NCI-H1436 treated with DMSO at 0.1 percent for 48 hours (cell line): ENCODE data around the gene CERK.
"Not testable (repeated sequence)": the region's sequence is repeated elsewhere in the genome, so short reads cannot be mapped to it uniquely, and the experiment has no call there.

ENCODE experiments used
- DNase-seq: peaks from one replicate; lab custom pipeline; 2025; lab: John Stamatoyannopoulos, UW

Gene CERK, protein sequence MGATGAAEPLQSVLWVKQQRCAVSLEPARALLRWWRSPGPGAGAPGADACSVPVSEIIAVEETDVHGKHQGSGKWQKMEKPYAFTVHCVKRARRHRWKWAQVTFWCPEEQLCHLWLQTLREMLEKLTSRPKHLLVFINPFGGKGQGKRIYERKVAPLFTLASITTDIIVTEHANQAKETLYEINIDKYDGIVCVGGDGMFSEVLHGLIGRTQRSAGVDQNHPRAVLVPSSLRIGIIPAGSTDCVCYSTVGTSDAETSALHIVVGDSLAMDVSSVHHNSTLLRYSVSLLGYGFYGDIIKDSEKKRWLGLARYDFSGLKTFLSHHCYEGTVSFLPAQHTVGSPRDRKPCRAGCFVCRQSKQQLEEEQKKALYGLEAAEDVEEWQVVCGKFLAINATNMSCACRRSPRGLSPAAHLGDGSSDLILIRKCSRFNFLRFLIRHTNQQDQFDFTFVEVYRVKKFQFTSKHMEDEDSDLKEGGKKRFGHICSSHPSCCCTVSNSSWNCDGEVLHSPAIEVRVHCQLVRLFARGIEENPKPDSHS

DNA sequence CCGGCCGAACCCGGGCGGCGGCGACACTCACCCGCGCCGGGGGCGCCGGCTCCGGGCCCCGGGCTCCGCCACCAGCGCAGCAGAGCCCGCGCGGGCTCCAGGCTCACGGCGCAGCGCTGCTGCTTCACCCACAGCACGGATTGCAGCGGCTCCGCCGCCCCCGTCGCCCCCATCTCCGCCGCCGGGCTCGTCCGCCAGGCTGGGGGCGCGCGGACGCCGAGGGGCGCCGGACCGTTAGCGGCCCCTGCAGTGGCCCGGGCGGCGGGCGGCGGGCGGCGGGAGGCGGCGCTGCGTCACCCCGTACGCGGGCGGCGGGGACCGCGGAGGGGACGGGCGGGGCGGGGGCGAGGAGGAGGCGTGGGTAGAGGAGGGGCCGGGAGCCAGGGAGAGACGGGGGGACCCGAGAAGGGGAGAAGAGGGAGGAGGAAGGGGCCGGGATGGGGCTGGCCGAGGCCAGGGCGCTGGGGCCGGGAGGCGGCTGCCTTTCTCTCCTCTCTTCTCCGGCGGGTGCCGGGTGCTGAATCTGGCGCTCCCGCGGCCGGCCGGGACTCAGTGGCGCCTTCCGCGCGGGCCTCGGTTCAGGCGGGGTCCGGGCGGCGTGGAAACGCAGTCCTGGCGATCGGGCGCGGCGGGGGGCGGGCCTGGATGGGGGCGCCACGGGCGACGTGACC lies at the start of gene CERK:
Gene CERK (minus strand): TSS at position 277 of the 671 bp plus-strand sequence. CDS start 104 bp downstream, at position 173.
- DNase-seq, result no peak

DNA sequence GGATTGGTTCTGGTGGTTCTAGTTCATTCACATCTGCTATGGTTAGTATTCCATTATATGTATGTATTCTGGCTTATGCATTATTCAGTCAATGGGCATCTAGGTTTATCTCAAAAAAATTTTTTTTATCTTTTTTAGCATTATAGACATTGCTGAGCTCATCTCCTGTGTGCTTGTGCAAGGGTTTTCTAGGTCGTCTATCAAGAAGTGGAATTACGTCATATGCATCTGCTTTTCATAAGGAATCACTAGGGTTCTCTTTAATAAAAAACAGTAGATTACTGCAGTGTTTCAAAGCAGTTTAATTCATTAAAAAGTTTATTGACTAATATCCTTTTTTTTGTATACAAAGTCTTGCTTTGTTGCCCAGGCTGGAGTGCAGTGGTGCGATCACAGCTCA lies 45.7 kb upstream of the CERK start:
- DNase-seq, result no peak

DNA sequence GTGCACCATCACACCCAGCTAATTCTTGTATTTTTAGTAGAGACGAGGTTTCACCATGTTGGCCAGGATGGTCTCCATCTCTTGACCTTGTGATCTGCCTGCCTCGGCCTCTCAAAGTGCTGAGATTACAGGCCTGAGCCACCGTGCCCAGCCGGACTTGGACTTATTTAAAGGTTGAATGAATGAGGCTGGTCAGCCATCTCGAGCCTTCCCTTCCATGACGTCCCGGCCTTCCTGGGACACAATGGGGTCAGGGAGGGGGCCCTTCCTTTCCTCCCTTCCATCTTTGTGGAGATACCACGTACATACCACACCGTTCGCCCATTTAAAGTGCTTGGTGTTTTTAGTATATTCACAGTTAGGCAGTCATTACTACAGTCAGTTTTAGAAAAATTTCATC lies 44.1 kb upstream of the CERK start:
- not testable (repeated sequence) for DNase-seq

DNA sequence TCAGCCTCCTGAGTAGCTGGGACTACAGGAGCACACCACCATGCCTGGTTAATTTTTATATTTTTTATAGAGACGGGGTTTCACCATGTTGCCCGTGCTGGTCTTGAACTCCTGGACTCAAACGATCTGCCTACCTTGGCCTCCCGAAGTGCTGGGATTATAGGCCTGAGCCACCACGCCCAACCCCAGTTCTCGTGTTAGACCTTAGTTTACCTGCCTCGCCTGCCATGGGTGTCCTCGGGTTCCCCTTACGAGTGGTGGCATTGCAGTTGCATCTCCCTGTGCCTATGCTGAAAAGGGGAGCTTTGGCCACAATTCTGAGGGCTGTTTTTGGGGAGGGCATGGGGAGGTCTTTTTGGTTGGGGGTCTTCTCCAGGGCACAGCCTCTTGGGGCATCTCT lies 43.2 kb upstream of the CERK start:
- no peak for DNase-seq

DNA sequence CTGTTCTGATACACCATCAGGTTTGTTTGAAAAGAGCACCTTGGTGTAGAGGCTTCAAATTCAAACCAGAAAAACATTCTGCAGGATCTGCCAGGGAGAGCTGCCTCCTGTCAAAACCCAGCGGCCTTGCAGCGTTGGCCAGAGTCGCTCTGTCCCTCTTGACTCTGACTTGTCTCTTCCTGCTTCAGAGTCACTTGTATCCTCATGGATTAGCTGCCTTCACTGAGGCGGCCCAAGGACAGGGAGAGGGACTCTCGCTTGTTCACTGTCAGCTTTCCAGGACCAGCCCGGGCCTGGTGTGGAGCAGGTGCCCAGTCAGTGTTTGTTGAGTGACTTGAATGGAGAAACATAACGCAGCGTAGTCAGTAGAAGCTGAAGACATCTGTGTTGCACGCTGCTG lies 42.4 kb upstream of the CERK start:
- no peak for DNase-seq

DNA sequence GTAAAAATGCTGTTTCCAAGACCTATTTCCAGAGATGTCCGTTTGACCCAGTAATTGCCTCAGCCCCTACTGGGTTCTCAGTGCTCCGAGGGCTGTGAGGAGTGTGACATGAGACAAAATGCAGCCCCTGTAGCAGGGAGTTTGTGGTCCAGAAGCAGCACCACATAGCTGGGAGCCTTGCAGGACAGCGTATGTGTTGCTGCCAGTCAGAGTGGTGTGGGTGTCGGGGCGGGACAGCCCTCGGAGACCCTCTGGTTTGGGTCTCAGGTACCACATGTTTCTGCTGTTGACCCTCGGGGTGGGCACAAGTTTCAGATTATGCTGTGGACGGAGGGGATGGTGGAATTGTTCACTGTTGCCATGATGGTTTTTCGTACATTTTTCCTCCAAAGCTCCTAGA lies 41.6 kb upstream of the CERK start:
- no peak for DNase-seq

DNA sequence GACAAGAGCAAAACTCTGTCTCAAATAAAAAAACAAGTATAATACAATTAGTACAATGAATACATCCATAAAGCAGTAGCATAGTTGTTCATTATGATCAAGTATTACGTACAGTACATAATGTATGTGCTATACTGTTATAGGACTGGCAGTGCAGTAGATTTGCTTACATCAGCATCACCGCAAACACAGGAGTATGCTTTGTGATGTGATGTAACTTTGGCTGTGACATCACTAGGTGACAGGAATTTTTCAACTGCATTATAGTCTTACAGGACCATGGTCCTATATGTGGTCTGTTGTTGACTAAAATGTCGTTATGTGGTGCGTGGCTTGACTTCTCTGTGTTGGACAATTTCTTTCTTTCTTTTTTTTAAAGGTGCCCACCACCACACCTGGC lies 41.0 kb upstream of the CERK start:
- no peak for DNase-seq

DNA sequence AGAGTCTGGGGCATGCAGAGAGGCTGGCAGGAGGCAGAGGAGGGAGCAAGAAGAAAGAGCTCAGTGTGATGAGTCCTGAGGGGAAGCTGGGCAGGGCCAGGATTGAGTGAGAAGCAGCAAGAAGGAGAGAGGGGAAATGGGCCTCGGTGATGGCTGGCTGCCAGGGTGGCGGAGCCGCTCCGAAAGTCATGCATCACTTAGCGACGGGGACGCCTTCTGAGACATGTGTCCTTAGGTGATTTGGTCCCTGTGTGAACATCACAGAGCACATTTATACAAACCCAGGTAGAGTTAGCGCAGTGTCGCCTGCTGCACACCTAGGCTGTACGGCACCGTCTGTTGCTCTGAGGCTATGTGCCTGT lies 39.5 kb upstream of the CERK start:
- no peak for DNase-seq

DNA sequence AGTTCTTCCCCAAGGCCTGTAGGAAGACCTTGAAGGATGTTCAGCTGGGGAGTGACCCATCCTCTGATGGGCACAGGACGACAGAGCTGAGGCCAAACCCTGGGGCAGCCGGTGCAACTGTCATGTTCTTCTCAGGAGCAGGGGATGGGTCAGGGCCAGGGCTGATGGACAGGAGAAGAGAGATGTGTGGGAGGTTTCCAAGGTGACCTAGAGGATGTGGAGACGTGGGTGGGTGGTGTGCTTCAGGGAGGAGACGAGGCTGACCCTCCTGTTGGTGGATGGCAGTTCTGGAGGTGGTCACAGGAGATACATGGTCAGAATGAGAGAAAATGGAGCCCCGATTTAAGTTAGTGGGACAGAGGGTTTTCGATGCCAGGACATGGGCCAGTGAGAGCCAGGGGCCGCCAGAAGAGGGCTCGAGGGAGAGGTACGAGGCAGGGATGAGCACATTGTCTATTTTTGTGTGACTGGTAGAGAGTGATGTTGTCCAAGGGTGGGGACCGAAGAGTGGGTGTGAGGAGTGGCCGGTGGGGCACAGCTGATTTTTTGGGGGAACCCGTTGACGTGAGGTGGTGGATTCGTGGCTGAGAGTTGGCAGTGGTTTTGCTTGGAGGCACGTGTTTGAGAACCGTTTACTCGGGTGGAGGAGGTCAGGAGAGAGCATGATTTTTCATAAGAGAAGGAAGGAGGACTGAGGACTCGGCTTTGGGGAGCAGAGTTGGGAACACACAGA lies 39.0 kb upstream of the CERK start:
- no peak for DNase-seq

DNA sequence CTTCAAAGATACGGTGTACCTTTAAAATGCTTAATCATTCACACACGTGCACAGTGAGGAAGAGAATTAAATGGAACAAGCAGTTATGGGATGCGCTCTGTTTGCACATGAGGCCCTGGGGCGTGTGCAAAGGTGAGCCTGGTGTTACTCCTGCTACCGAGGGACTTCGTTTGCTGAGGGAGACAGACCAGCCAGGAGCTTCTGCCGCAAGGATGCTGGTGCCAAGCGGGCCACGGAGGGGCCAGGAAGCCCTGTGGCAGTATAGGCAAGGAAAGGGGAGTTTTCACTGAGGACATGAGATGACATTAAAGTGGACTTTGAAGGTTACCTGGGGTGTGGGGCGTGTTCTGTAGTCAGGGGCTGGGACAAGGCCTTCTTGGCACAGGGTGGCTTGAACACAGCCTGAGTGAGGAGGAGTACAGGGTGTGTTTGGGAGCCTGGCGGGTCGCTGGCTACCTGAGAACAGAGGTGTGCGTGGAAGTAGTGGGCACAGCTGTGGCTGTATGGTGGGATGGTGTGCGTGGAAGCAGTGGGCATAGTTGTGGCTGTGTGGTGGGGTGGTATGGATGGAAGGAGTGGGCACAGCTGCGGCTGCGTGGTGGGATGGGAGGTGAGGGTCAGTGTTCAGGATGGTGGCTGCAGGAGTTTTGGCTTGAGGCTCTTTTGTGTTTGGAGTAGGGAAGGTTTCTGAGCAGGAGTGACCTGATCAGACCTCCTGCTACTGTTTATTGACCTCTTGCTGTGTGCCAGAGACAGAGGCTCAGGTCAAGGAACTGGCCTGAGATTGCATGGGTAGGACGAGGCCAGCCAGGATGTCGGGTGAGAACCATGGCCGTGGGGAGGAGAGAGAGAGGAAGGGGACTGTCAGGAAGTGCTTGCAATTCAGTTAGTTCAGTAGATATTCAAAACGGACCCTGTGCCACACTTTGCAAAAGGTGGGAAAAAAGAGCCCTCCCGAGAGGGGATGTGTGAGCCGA lies 38.1 kb upstream of the CERK start:
- DNase-seq, result no peak

DNA sequence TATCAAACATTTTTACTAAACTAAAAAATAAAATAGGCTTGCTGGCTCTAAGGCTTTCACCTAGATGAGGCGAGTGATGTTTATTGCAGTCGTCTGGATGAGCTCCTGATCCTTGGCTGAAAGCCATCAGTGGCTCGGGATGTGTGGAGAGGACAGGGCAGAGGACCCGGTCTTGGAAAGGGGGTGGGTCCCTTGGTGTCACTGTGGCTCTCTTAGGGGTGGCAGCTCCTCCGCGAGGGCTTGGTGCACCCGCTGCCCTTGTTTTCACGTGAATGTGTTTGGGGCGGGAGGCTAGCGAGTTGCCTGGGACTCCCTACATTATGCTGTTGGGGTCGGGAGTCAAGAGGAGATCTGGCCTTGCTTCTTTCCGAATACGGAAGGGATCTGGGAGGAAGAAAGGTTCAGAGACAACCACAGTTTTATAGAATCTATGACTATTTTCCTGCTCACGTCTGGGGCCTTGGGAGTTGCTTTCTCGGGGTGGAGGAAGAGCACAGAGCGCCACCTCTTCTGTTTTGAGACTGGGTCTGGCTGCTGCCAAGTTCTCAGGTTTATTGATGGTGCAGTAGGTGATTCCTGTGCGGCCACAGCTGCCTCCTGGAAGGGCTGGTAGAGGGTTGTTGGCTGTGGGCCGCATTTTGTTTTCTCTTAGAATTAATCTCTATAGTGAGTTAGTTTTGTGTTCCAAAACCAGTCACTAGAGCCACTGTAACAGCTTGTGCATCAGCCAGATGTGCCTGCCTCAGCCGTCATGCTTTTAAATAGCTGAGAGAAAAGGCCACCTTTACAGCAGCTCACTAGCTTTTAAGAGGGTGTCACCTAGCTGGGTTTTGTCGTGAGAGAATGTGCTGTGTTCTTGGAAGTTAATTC lies 37.2 kb upstream of the CERK start:
- no peak for DNase-seq

DNA sequence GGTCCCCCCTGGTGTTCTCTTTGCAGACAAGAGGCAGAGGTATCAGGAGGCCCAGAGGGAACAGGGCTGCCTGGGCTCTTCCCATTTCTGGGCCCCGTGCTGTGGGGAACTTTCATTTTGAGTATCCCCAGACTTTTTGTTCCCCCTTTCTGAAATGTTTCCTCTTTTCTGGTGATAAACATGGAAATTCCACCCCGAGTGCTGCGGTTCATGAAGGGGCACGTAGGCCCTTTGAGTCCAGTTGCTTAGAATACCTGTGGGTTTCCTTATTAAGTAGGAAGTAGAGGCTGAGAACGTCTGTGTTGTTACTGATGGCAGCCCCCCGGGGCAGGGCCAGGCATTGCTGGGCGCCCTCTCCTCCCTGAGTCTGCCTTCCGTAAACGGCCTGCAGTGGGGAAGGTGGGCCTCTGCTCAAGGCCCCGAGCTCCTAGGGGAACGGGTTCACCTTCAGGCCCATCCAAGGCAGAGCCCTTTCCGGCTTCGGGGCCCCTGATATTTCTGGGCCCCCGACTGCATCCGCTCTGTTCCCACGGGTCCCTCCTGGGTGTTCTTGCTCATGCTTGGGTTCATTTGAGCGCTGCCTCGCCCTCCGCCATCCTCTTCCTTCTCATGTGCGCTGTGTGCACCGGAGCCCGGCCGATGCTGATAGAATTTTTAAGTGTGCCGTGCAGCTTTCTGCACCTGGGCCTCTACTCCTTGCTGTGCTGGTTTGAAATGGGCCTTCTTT lies 36.4 kb upstream of the CERK start:
- no peak for DNase-seq

DNA sequence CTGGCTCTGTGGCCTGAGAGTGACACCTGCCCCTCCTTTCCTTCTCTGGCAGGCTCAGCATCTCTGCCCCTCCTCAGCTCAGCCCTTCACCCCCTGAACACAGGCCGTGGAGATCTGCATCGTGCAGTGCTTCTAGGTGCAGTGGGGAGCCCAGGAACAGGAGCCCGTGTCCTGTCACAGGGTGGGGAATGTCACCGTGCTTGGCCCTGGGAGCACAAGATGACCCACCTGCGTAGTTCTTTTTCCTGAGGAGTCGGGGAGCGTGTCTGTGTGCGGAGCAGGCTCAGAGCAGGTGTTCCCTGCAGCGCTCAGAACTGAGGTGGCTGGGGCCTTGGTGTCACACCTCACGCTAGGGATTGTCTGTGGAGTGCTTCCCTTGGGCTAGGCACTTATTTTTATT lies 35.0 kb upstream of the CERK start:
- no peak for DNase-seq

DNA sequence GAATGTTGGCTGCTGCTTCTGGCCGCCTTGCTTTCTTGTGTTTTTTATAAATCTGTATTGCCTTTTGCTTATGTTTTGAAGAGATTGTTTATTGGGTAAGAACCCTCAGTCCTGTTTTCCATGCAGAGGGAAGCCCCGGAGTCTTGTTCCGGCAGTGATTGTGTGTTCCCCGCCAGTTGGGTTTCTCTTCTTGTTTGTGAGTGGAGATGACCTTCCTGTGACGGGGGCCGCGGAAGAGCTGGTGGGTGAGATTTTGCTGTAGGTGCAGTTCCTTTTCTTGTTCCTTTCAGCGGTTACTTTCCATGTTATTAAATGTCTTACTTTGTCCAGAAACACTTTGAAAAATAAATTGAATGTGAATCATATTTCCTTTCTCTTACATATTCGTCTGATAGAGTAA lies 32.7 kb upstream of the CERK start:
- DNase-seq, result no peak

DNA sequence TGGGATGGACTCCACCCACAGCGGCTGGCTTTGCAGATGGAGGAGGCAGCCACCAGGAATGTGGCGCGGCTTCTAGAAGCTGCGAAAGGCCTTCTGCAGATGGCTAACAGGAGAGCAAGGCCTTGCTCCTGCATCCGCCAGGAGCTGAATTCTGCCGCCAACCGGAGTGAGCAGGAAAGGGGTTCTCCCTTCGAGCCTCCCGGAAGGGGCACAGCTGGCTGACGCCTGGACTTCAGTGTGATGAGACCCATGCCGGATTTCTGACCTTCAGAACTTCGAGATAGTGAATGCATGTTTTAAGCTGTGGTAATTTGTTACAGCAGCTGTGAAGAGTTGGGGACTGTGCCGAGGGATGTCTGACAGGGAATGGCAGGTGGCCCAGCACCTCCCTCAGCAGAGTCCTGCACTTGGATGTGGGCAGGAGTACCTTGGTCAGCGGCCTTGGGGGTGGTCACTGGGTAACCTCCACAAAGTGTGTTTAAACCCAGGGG lies 32.1 kb upstream of the CERK start:
- DNase-seq, result no peak

DNA sequence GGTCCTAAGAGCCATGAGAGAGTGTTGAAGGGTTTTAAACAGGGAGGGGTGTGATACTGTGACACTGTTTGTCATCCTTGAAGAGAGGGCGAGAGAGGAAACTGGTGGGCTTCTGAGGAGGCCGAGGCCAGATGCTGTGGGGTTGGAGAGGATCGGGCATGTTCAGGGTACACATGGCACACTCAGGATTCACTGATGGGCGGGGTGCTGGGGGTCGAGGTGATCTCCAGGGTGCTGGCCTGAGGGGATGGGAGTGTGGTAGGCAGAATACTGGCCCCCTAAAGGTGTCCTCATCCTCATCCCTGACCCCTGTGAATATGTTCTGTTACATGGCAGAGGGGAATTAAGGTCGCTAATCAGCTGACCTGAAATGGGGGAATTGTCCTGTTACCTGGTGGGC lies 31.7 kb upstream of the CERK start:
- DNase-seq, result no peak

DNA sequence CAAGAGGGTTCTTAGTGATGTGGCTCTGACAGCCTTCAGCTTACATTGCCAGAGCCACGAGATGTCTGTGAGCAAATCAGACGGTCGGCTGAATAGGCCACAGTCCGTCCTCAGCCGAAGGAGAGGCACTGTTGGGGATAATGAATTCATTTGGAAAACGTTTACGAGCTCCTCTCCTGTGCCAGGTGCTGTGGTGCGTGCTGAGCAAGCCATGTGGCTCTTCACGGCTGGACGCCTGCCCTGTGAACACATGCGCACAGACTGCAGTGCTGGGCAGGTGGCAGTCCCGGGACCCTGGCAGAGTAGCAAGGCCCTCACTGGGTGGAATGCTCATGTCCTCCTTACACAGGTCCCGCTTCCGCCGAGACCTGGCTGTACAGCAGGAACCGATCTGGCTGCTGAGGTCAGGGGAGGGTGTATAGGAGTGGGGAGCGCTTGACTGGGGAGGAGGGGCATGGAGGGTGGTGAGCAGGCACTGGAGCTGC lies 31.2 kb upstream of the CERK start:
- DNase-seq, result no peak

DNA sequence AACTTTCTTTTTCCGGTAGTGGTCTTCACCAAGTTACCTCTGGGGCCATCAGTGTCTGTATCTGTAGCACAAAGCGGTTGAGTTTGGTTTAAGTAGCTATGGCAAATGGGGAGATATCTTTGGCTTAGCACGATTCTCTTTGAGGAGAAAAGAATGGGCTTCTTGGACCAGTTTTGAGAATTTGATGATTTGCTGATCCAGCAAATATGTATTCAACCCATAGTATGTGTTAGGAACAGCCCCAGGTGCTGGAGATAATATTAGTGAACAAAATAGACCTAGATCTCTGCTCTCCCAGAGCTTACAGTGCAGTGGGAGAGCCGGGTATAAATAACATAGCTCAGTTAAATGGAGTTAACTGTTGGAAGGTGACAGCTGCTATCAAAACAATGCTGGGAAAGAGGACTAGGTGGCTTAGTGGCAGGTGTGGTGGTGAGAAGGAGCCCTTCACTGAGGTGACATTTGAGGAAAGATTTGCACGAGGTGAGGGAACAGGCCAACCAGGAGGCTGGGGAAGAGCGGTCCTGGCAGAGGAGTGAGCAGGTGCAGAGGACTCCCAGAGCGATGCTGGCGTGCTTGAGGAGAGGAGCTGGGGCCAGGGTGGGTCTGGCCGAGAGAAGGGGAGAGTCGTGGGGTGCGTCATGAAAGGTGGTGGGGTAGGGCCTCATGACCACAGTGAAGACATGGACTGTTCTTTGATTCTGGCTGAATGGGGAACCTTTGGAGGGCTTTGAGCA lies 29.4 kb upstream of the CERK start:
- no peak for DNase-seq

DNA sequence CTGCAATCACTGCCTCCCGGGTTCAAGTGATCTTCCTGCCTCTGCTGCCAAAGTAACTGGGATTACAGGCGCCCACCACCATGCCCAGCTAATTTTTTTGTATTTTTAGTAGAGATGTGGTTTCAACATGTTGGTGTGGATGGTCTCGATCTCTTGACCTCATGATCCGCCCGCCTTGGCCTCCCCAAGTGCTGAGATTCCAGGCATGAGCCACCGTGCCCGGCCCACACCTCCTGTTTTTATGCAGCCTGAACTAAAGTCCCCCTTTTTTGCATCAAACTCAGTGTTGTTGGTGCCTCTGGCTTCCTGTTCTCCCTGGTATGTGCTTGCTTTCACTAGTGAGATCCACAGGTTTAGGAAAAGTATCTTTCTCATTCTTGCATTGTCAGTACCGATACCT lies 28.6 kb upstream of the CERK start:
- DNase-seq, result no peak
